Fibroblast of mammary gland (primary cell): Measurements from ENCODE around the gene GDE1.
"Not testable (repeated sequence)": the region's sequence is repeated elsewhere in the genome, so short reads cannot be mapped to it uniquely, and the experiment has no call there.

Source experiments
- DNase-seq: peaks from one replicate; pipeline ENCODE4 v3.0.0-alpha.2; 2010; ENCODE audit warnings: low read depth
- H3K4me3 ChIP-seq: 2 replicates; pipeline ENCODE4 v1.5.1; 2011; ENCODE audit warnings: low read depth, mild to moderate bottlenecking, low read length, moderate library complexity; ENCODE audit not compliant: control insufficient read depth
- CTCF ChIP-seq: conservative IDR thresholded peaks from 2 replicates; pipeline ENCODE4 v1.5.1; 2011; ENCODE audit warnings: low read depth, low read length, inconsistent platforms; ENCODE audit not compliant: control insufficient read depth, insufficient read depth

The GDE1 gene

GRCh38 chr16:19555938-19556771 lies 34.3 kb upstream of the GDE1 start:
- peak overlapping the region; percentile 94 for H3K4me3 ChIP-seq
- peak; percentile 57 for DNase-seq
- no peak for TF ChIP-seq CTCF

- peak; percentile 98 for DNase-seq
- TF ChIP-seq CTCF, result peak; percentile 70
- peak within 1 kb of the TSS; percentile 94 for H3K4me3 ChIP-seq
Observed at GRCh38 chr16:19555186-19555937, 33.5 kb upstream of the GDE1 start, which contains the start of gene VPS35L. Gene VPS35L, plus strand, starts transcription at chr16:19555703. Its CDS starts 27 bp downstream, at chr16:19555730.

- TF ChIP-seq CTCF, result no peak
- no peak for DNase-seq
- H3K4me3 ChIP-seq, result no peak overlapping the region
Observed at GRCh38 chr16:19549673-19550072, 27.8 kb upstream of the GDE1 start.

GRCh38 chr16:19548144-19548543 lies 26.2 kb upstream of the GDE1 start:
- H3K4me3 ChIP-seq, result no peak overlapping the region
- no peak for DNase-seq
- TF ChIP-seq CTCF, result no peak

GRCh38 chr16:19543278-19543996 lies 21.5 kb upstream of the GDE1 start:
- H3K4me3 ChIP-seq, DNase-seq: not testable (repeated sequence)

- TF ChIP-seq CTCF, result no peak
- no peak for DNase-seq
- H3K4me3 ChIP-seq, result no peak overlapping the region
Observed at GRCh38 chr16:19542138-19542821, 20.4 kb upstream of the GDE1 start.
